IMR-90 (cell line): ENCODE results near the gene IGSF9B. TPM values are rescaled to one million over a fixed set of nuclear protein-coding genes. Genes with fewer than 3 reads are reported as not detected.

Experiments
- ATAC-seq: fragments of 200-7000 bp; cut with Tn5 transposase; 2 replicates; pipeline ENCODE4 v1.9.1; 2020; ENCODE audit warnings: low read depth, mild to moderate bottlenecking, moderate library complexity
- BruUV-seq: library from RNA; stranded (reverse); fragments of 400-500 nt; replicated peaks from 2 replicates; lab custom pipeline; 2021; lab: Mats Ljungman, UMichigan
- CTCF ChIA-PET: fragments of 300-600 bp; formaldehyde crosslinking; extraction: SDS; loops from one replicate; lab custom pipeline; 2021; ENCODE audit warnings: antibody characterized with exemption; lab: Yijun Ruan, JAX
- POLR2A ChIA-PET: fragments of 300-600 bp; sonication (Branson Sonifier 250); formaldehyde crosslinking; loops from one replicate; lab custom pipeline; 2022; ENCODE audit warnings: antibody characterized with exemption; ENCODE audit not compliant: unreplicated experiment; lab: Charles Lee
- DNase-seq: peaks from one replicate; pipeline ENCODE4 v3.0.0; 2013
- H2AFZ ChIP-seq: replicated peaks from 2 replicates; pipeline ENCODE3; 2013; ENCODE audit warnings: low read length, mild to moderate bottlenecking; ENCODE audit not compliant: poor library complexity
- H2AK5ac ChIP-seq: 2 replicates; pipeline ENCODE4 v1.6.1; 2013; ENCODE audit warnings: low read depth, low read length, inconsistent platforms
- H2AK9ac ChIP-seq: replicated peaks from 2 replicates; pipeline ENCODE3; 2013; ENCODE audit warnings: mild to moderate bottlenecking, low read depth, low read length, moderate library complexity; ENCODE audit not compliant: poor library complexity
- H2BK120ac ChIP-seq: 2 replicates; pipeline ENCODE4 v1.6.1; 2013; ENCODE audit warnings: low read depth, low read length, inconsistent platforms
- H2BK15ac ChIP-seq: 3 replicates; pipeline ENCODE4 v1.6.1; 2013; ENCODE audit warnings: low read depth, low read length, inconsistent platforms
- H2BK20ac ChIP-seq: 2 replicates; pipeline ENCODE4 v1.6.1; 2013; ENCODE audit warnings: low read depth, mild to moderate bottlenecking, inconsistent platforms, low read length, moderate library complexity
- H2BK5ac ChIP-seq: 2 replicates; pipeline ENCODE4 v1.6.1; 2013; ENCODE audit warnings: mild to moderate bottlenecking, low read depth, low read length, inconsistent platforms; ENCODE audit not compliant: poor library complexity, severe bottlenecking
- H3K14ac ChIP-seq: replicated peaks from 2 replicates; pipeline ENCODE4 v1.6.1; 2013; ENCODE audit warnings: low read depth, low read length, inconsistent platforms
- H3K18ac ChIP-seq: 2 replicates; pipeline ENCODE4 v1.6.1; 2013; ENCODE audit warnings: low read depth, low read length, control low read depth
- H3K23ac ChIP-seq: 2 replicates; pipeline ENCODE4 v1.6.1; 2013; ENCODE audit warnings: low read depth, low read length, inconsistent platforms
- H3K27ac ChIP-seq: 2 replicates; pipeline ENCODE4 v1.5.1; 2013; ENCODE audit warnings: mild to moderate bottlenecking, control low read depth, low read length; ENCODE audit not compliant: insufficient read depth
- H3K27me3 ChIP-seq: 2 replicates; pipeline ENCODE4 v1.6.1; 2013; ENCODE audit warnings: low read length; ENCODE audit not compliant: control insufficient read depth, insufficient read depth
- H3K36me3 ChIP-seq: 2 replicates; pipeline ENCODE4 v1.6.1; 2013; ENCODE audit warnings: low read length, mixed read lengths; ENCODE audit not compliant: control insufficient read depth, insufficient read depth
- H3K4ac ChIP-seq: 2 replicates; pipeline ENCODE4 v1.6.1; 2013; ENCODE audit warnings: low read depth, low read length, inconsistent platforms
- H3K4me1 ChIP-seq: 2 replicates; pipeline ENCODE4 v1.6.1; 2013; ENCODE audit warnings: low read length, mixed read lengths; ENCODE audit not compliant: control insufficient read depth, insufficient read depth
- H3K4me2 ChIP-seq: 2 replicates; pipeline ENCODE4 v1.6.1; 2013; ENCODE audit warnings: low read depth, mild to moderate bottlenecking, control low read depth, low read length, moderate library complexity
- H3K4me3 ChIP-seq: 2 replicates; pipeline ENCODE4 v1.5.1; 2013; ENCODE audit warnings: low read depth, mild to moderate bottlenecking, control low read depth, low read length, moderate library complexity; ENCODE audit not compliant: insufficient read depth
- H3K56ac ChIP-seq: 2 replicates; pipeline ENCODE4 v1.6.1; 2013; ENCODE audit warnings: low read length, inconsistent platforms; ENCODE audit not compliant: insufficient read depth; ENCODE audit errors: extremely low read depth
- H3K79me1 ChIP-seq, 2 experiments: 2 replicates each; pipeline ENCODE4 v1.6.1; 2013; ENCODE audit warnings: low read length in 2 of 2, inconsistent platforms in 1 of 2, low read depth in 1 of 2
- H3K9ac ChIP-seq: 2 replicates; pipeline ENCODE4 v1.6.1; 2013; ENCODE audit warnings: low read depth, low read length, control low read depth
- H3K9me1 ChIP-seq: 2 replicates; pipeline ENCODE4 v1.6.1; 2013; ENCODE audit warnings: low read length, inconsistent platforms; ENCODE audit not compliant: insufficient read depth
- H3K9me3 ChIP-seq: 2 replicates; pipeline ENCODE4 v1.6.1; 2013; ENCODE audit warnings: low read length; ENCODE audit not compliant: control insufficient read depth, insufficient read depth
- H4K20me1 ChIP-seq: 2 replicates; pipeline ENCODE4 v1.6.1; 2013; ENCODE audit warnings: low read length, inconsistent platforms; ENCODE audit not compliant: insufficient read depth
- H4K5ac ChIP-seq: 2 replicates; pipeline ENCODE4 v1.6.1; 2013; ENCODE audit warnings: mild to moderate bottlenecking, low read depth, low read length, control low read depth
- H4K8ac ChIP-seq, 2 experiments: 2 replicates each; pipeline ENCODE4 v1.6.1; 2013; ENCODE audit warnings: low read depth in 2 of 2, low read length in 2 of 2, control low read depth in 1 of 2, inconsistent platforms in 1 of 2
- H4K91ac ChIP-seq: 2 replicates; pipeline ENCODE4 v1.6.1; 2013; ENCODE audit warnings: low read depth, low read length, inconsistent platforms; ENCODE audit not compliant: insufficient read depth
- BHLHE40 ChIP-seq: fragments of 150-350 bp; IDR thresholded peaks from 2 replicates; pipeline ENCODE4 v1.6.1; 2016; ENCODE audit warnings: mild to moderate bottlenecking, low read depth, low read length
- CEBPB ChIP-seq: IDR thresholded peaks from 2 replicates; pipeline ENCODE4 v1.6.1; 2012; ENCODE audit warnings: low read depth, low read length, improper control_type of control experiment
- CHD1 ChIP-seq: IDR thresholded peaks from 2 replicates; pipeline ENCODE4 v1.6.1; 2012; ENCODE audit warnings: low read depth, low read length, improper control_type of control experiment
- FOS ChIP-seq: fragments of 150-350 bp; IDR thresholded peaks from 2 replicates; pipeline ENCODE4 v1.6.1; 2016; ENCODE audit warnings: low read depth, low read length
- MAFK ChIP-seq: IDR thresholded peaks from 2 replicates; pipeline ENCODE4 v1.6.1; 2012; ENCODE audit warnings: low read depth, low read length, improper control_type of control experiment
- MAZ ChIP-seq: IDR thresholded peaks from 2 replicates; pipeline ENCODE4 v1.6.1; 2012; ENCODE audit warnings: low read depth, mild to moderate bottlenecking, low read length, improper control_type of control experiment, moderate library complexity, borderline replicate concordance
- MXI1 ChIP-seq: IDR thresholded peaks from 2 replicates; pipeline ENCODE4 v1.6.1; 2012; ENCODE audit warnings: low read depth, mild to moderate bottlenecking, low read length, moderate library complexity, borderline replicate concordance
- NFE2L2 ChIP-seq: fragments of 150-350 bp; IDR thresholded peaks from 2 replicates; pipeline ENCODE4 v1.6.1; 2016; ENCODE audit warnings: low read depth, mild to moderate bottlenecking, low read length
- POLR2A ChIP-seq: IDR thresholded peaks from 2 replicates; pipeline ENCODE4 v1.6.1; 2012; ENCODE audit warnings: mild to moderate bottlenecking, low read depth, low read length
- RAD21 ChIP-seq: IDR thresholded peaks from 2 replicates; pipeline ENCODE4 v1.6.1; 2012; ENCODE audit warnings: low read length, improper control_type of control experiment
- RCOR1 ChIP-seq: IDR thresholded peaks from 2 replicates; pipeline ENCODE4 v1.6.1; 2012; ENCODE audit warnings: mild to moderate bottlenecking, low read length, improper control_type of control experiment; ENCODE audit not compliant: insufficient replicate concordance
- RFX5 ChIP-seq: IDR thresholded peaks from 2 replicates; pipeline ENCODE4 v1.8.0; 2012; ENCODE audit warnings: low read depth, mild to moderate bottlenecking, low read length, moderate library complexity
- SMC3 ChIP-seq: fragments of 150-350 bp; IDR thresholded peaks from 2 replicates; pipeline ENCODE4 v1.6.1; 2016; ENCODE audit warnings: low read depth, mild to moderate bottlenecking, antibody characterized with exemption, low read length, moderate library complexity
- WGBS, 2 experiments: methylation state at CpG; one replicate each; pipeline versions ENCODE4 v1.1.5 to v1.1.7; 2013; ENCODE audit warnings: missing lambda C conversion rate in 2 of 2; ENCODE audit not compliant: insufficient read length in 1 of 2; ENCODE audit errors: extremely low coverage in 2 of 2; 5-methylcytosine and 5-hydroxymethylcytosine counted together
- dilution Hi-C: fragments of 300-500 bp; cut with HindIII; formaldehyde crosslinking; loops from one replicate; pipeline ENCODE4 v1.14.3; 2018; ENCODE audit warnings: low sequenced_read_pairs; ENCODE audit not compliant: unreplicated experiment
- in situ Hi-C: fragments of 300-500 bp; cut with MboI; formaldehyde crosslinking; loops from 3 replicates; pipeline ENCODE4 v1.14.3; 2019; ENCODE audit warnings: low sequenced_read_pairs, inconsistent platforms, mixed read lengths
- intact Hi-C: fragments of 100-400 bp; cut with micrococcal nuclease; formaldehyde crosslinking; loops from 2 replicates; pipeline ENCODE4 v1.10.0; 2022
- polyA plus RNA-seq, 3 experiments: library from polyadenylated mRNA; depleted of rRNA; stranded (reverse); fragments of >200 nt; gene quantifications; 2 replicates each; pipeline ENCODE4 v1.2.3, GENCODE V29; 2012; ENCODE audit warnings: low replicate concordance in 1 of 3
- total RNA-seq: library from RNA; depleted of rRNA; stranded (reverse); fragments of >200 nt; gene quantifications from 2 replicates; pipeline ENCODE4 v1.2.3, GENCODE V29; 2012
- TF ChIP-seq, protein P1 (sequence below): conservative IDR thresholded peaks from 2 replicates; pipeline ENCODE4 v1.5.1; 2012; ENCODE audit warnings: mild to moderate bottlenecking, low read depth, low read length, improper control_type of control experiment
- TF ChIP-seq, protein P2 (sequence below): fragments of 150-350 bp; IDR thresholded peaks from 2 replicates; pipeline ENCODE4 v1.6.1; 2017; ENCODE audit warnings: mild to moderate bottlenecking, antibody characterized with exemption, low read length, low read depth
- TF ChIP-seq, protein P3 (sequence below): fragments of 150-350 bp; IDR thresholded peaks from 2 replicates; pipeline ENCODE4 v1.6.1; 2016; ENCODE audit warnings: low read depth, mild to moderate bottlenecking, low read length, moderate library complexity, borderline replicate concordance

IGSF9B gene
- total and polyA plus RNA-seq, 2 of the 4 experiments (the other 2 are of a cell fraction) = under 0.01 to 0.10 TPM

DNA sequence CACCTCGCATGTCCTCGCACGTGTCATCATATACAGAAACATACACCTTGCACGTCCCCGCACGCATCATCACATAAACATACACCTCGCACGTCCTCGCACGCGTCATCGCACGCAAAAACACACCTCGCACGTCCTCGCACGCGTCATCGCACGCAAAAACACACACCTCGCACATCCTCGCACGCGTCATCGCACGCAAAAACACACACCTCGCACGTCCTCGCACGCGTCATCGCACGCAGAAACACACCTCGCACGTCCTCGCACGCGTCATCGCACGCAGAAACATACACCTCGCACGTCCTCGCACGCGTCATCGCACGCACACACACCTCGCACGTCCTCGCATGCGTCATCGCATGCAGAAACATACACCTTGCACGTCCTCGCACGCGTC is 16.7 kb downstream of the IGSF9B start:
- no TSS peak for BruUV-seq
- CTCF ChIA-PET = no interaction called here
- no peak overlapping the region for H3K14ac ChIP-seq
- H2AK5ac ChIP-seq = no peak overlapping the region
- H3K36me3 ChIP-seq = no peaks in the 10 kb centered on the region
- H3K79me1 ChIP-seq = no peaks in the 10 kb centered on the region
- in situ Hi-C loops (no loop called here), intact Hi-C loops (no loop called here), dilution Hi-C loops (no loop called here)
- H4K8ac ChIP-seq = no peak overlapping the region
- H3K4me2 ChIP-seq = no peak overlapping the region
- H2BK120ac ChIP-seq = no peak overlapping the region
- H2BK20ac ChIP-seq = no peak overlapping the region
- no peak overlapping the region for H3K9ac ChIP-seq
- H3K9me1 ChIP-seq = no peaks in the 10 kb centered on the region
- TF ChIP-seq MAZ = no peak
- TF ChIP-seq MAFK = no peak
- TF ChIP-seq, protein P1, sequence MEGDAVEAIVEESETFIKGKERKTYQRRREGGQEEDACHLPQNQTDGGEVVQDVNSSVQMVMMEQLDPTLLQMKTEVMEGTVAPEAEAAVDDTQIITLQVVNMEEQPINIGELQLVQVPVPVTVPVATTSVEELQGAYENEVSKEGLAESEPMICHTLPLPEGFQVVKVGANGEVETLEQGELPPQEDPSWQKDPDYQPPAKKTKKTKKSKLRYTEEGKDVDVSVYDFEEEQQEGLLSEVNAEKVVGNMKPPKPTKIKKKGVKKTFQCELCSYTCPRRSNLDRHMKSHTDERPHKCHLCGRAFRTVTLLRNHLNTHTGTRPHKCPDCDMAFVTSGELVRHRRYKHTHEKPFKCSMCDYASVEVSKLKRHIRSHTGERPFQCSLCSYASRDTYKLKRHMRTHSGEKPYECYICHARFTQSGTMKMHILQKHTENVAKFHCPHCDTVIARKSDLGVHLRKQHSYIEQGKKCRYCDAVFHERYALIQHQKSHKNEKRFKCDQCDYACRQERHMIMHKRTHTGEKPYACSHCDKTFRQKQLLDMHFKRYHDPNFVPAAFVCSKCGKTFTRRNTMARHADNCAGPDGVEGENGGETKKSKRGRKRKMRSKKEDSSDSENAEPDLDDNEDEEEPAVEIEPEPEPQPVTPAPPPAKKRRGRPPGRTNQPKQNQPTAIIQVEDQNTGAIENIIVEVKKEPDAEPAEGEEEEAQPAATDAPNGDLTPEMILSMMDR = no peak
- TF ChIP-seq MXI1 = no peak
- TF ChIP-seq NFE2L2 = no peak
- no peak for TF ChIP-seq POLR2A
- TF ChIP-seq RCOR1 = no peak
- no peak for TF ChIP-seq SMC3
- no peak for TF ChIP-seq RAD21
- TF ChIP-seq, protein P2, sequence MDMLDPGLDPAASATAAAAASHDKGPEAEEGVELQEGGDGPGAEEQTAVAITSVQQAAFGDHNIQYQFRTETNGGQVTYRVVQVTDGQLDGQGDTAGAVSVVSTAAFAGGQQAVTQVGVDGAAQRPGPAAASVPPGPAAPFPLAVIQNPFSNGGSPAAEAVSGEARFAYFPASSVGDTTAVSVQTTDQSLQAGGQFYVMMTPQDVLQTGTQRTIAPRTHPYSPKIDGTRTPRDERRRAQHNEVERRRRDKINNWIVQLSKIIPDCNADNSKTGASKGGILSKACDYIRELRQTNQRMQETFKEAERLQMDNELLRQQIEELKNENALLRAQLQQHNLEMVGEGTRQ = no peak
- TF ChIP-seq RFX5 = no peak
- no peak for TF ChIP-seq CHD1
- TF ChIP-seq FOS = no peak
- TF ChIP-seq, protein P3, sequence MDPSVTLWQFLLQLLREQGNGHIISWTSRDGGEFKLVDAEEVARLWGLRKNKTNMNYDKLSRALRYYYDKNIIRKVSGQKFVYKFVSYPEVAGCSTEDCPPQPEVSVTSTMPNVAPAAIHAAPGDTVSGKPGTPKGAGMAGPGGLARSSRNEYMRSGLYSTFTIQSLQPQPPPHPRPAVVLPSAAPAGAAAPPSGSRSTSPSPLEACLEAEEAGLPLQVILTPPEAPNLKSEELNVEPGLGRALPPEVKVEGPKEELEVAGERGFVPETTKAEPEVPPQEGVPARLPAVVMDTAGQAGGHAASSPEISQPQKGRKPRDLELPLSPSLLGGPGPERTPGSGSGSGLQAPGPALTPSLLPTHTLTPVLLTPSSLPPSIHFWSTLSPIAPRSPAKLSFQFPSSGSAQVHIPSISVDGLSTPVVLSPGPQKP = no peak
- TF ChIP-seq CEBPB = no peak
- TF ChIP-seq BHLHE40 = no peak
- no peak overlapping the region for H3K4me3 ChIP-seq
- no peak overlapping the region for H3K4ac ChIP-seq
- no peaks in the 10 kb centered on the region for H4K20me1 ChIP-seq
- no peak overlapping the region for H4K91ac ChIP-seq
- no peak overlapping the region for H3K18ac ChIP-seq
- no peak overlapping the region for H2BK15ac ChIP-seq
- no peak overlapping the region for H3K23ac ChIP-seq
- H2AFZ ChIP-seq = no peak overlapping the region
- ATAC-seq (no peak), DNase-seq (no peak)
- no peak overlapping the region for H2BK5ac ChIP-seq
- H4K5ac ChIP-seq = no peak overlapping the region
- H3K56ac ChIP-seq = no peak overlapping the region
- H3K9me3 ChIP-seq = no peaks in the 10 kb centered on the region; the same call in 1 of the 2 replicates
- POLR2A ChIA-PET = no interaction called here
- H2AK9ac ChIP-seq = no peak overlapping the region
- H3K27me3 ChIP-seq = no peaks in the 10 kb centered on the region
- H3K27ac ChIP-seq = no peak overlapping the region
- H3K4me1 ChIP-seq = no peaks in the 10 kb centered on the region
- 94 to 99% methylated on average over 24 to 50 of the region's 56 CpGs for WGBS, 2 experiments
